PC-3 (cell line): ENCODE measurements around the gene GUCA2A. TPM values are rescaled to one million over a fixed set of nuclear protein-coding genes. Genes with fewer than 3 reads are reported as not detected.

ENCODE experiments used
- ATAC-seq: fragments of 200-7000 bp; cut with Tn5 transposase; 2 replicates; pipeline ENCODE4 v1.9.1; 2020; ENCODE audit warnings: mild to moderate bottlenecking, moderate library complexity
- BruUV-seq: library from RNA; stranded (reverse); fragments of 400-500 nt; replicated peaks from 2 replicates; lab custom pipeline; 2021; lab: Mats Ljungman, UMichigan
- CTCF ChIA-PET: fragments of 300-600 bp; sonication (Branson Sonifier 250); formaldehyde crosslinking; loops from one replicate; lab custom pipeline; 2022; ENCODE audit warnings: antibody characterized with exemption; lab: Charles Lee
- POLR2A ChIA-PET: fragments of 300-600 bp; sonication (Branson Sonifier 250); formaldehyde crosslinking; loops from one replicate; lab custom pipeline; 2022; ENCODE audit warnings: antibody characterized with exemption; ENCODE audit not compliant: unreplicated experiment; lab: Charles Lee
- DNase-seq: peaks from one replicate; pipeline ENCODE4 v3.0.0-alpha.2; 2015
- H2AFZ ChIP-seq: fragments of 300-600 bp; sonication (generic); 2 replicates; pipeline ENCODE4 v1.6.0; 2016; ENCODE audit warnings: antibody characterized with exemption, low read length
- H3F3A ChIP-seq: fragments of 300-600 bp; sonication (generic); one replicate; pipeline ENCODE4 v1.6.0; 2017; ENCODE audit warnings: antibody characterized with exemption, low read length, control low read depth, mild to moderate bottlenecking; ENCODE audit not compliant: unreplicated experiment
- H3K27ac ChIP-seq: fragments of 300-600 bp; sonication (generic); 2 replicates; pipeline ENCODE4 v1.5.1; 2016; ENCODE audit warnings: mild to moderate bottlenecking, low read length
- H3K27me3 ChIP-seq: fragments of 300-600 bp; sonication (generic); 2 replicates; pipeline ENCODE4 v1.6.1; 2016; ENCODE audit warnings: low read length, mixed read lengths
- H3K36me3 ChIP-seq: fragments of 300-600 bp; sonication (generic); 2 replicates; pipeline ENCODE4 v1.6.1; 2016; ENCODE audit warnings: low read depth, mixed run types, low read length, mixed read lengths
- H3K4me1 ChIP-seq: fragments of 300-600 bp; sonication (generic); 2 replicates; pipeline ENCODE4 v1.5.1; 2016; ENCODE audit warnings: low read length; ENCODE audit not compliant: insufficient read depth
- H3K4me2 ChIP-seq: fragments of 300-600 bp; sonication (generic); 2 replicates; pipeline ENCODE4 v1.6.0; 2016; ENCODE audit warnings: low read length
- H3K4me3 ChIP-seq: fragments of 300-600 bp; sonication (generic); 2 replicates; pipeline ENCODE4 v1.5.1; 2016; ENCODE audit warnings: mild to moderate bottlenecking, low read length, mixed read lengths
- H3K79me2 ChIP-seq: fragments of 300-600 bp; sonication (generic); 2 replicates; pipeline ENCODE4 v1.6.1; 2017; ENCODE audit warnings: low read length, mixed read lengths
- H3K9ac ChIP-seq: fragments of 300-600 bp; sonication (generic); 2 replicates; pipeline ENCODE4 v1.6.0; 2016; ENCODE audit warnings: mild to moderate bottlenecking, low read length
- H3K9me2 ChIP-seq: fragments of 300-600 bp; sonication (generic); replicated peaks from 2 replicates; pipeline ENCODE4 v1.6.1; 2016; ENCODE audit warnings: mixed run types, low read length, mixed read lengths
- H3K9me3 ChIP-seq: fragments of 300-600 bp; sonication (generic); 2 replicates; pipeline ENCODE4 v1.6.1; 2016; ENCODE audit warnings: low read length, mixed read lengths
- H4K20me1 ChIP-seq: fragments of 300-600 bp; sonication (generic); 2 replicates; pipeline ENCODE4 v1.6.1; 2016; ENCODE audit warnings: low read length, mixed read lengths
- EZH2 ChIP-seq: fragments of 300-600 bp; sonication (generic); IDR thresholded peaks from one replicate; pipeline ENCODE4 v1.6.1; 2017; ENCODE audit warnings: antibody characterized with exemption, mild to moderate bottlenecking, low read length; ENCODE audit not compliant: unreplicated experiment
- EZH2phosphoT487 ChIP-seq: fragments of 300-600 bp; sonication (generic); IDR thresholded peaks from 2 replicates; pipeline ENCODE4 v1.6.1; 2018; ENCODE audit warnings: mild to moderate bottlenecking, antibody characterized with exemption, low read length, borderline replicate concordance
- intact Hi-C: fragments of 100-400 bp; cut with micrococcal nuclease; formaldehyde crosslinking; loops from 2 replicates; pipeline ENCODE4 v1.9.0; 2023
- total RNA-seq: library from RNA; depleted of rRNA; stranded (reverse); fragments of >200 nt; gene quantifications from 2 replicates; pipeline ENCODE4 v1.2.3, GENCODE V29; 2014
- TF ChIP-seq, protein P1 (sequence below): fragments of 300-600 bp; sonication (generic); conservative IDR thresholded peaks from 2 replicates; pipeline ENCODE4 v1.5.1; 2017; ENCODE audit warnings: antibody characterized with exemption, low read depth, mild to moderate bottlenecking, low read length

GUCA2A gene
- total RNA-seq, 1 experiment from 2014 or later = not detected

DNA sequence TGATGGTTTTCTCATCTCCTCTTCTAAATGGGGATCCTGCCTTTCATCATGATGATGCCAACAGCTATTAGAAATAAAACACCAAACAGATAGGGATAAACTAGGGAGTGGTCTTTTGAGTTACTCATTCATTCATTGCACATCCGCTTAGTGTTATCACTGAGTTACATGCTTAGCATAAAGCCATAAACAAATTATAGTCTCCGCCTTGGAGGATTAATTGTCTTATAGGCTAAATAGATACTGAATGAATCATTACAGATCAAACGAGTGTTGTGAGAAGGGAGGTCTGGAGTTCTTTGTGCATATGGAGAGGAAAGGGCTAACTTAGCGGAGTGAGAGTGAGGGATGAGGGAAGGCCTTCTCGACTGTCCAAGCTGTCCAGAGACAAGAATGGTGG, 31.2 kb downstream of the GUCA2A start:
- H2AFZ ChIP-seq = no peak overlapping the region
- ChIA-PET POLR2A (no interaction called here), CTCF (no interaction called here)
- DNase-seq (no peak), ATAC-seq (no peak)
- H3K4me2 ChIP-seq = no peak overlapping the region
- intact Hi-C loops = no loop called here
- no peaks in the 10 kb centered on the region for H3K4me1 ChIP-seq
- H3K36me3 ChIP-seq = no peaks in the 10 kb centered on the region
- H3K27ac ChIP-seq = no peak overlapping the region
- BruUV-seq = no TSS peak
- no peaks in the 10 kb centered on the region for H4K20me1 ChIP-seq
- no peak overlapping the region for H3K4me3 ChIP-seq
- no peaks in the 10 kb centered on the region for H3K79me2 ChIP-seq
- no peak overlapping the region for H3K9ac ChIP-seq
- TF ChIP-seq EZH2phosphoT487 (no peak), EZH2 (no peak)
- TF ChIP-seq, protein P1, sequence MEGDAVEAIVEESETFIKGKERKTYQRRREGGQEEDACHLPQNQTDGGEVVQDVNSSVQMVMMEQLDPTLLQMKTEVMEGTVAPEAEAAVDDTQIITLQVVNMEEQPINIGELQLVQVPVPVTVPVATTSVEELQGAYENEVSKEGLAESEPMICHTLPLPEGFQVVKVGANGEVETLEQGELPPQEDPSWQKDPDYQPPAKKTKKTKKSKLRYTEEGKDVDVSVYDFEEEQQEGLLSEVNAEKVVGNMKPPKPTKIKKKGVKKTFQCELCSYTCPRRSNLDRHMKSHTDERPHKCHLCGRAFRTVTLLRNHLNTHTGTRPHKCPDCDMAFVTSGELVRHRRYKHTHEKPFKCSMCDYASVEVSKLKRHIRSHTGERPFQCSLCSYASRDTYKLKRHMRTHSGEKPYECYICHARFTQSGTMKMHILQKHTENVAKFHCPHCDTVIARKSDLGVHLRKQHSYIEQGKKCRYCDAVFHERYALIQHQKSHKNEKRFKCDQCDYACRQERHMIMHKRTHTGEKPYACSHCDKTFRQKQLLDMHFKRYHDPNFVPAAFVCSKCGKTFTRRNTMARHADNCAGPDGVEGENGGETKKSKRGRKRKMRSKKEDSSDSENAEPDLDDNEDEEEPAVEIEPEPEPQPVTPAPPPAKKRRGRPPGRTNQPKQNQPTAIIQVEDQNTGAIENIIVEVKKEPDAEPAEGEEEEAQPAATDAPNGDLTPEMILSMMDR = no peak
- H3K9me2 ChIP-seq = no peaks in the 10 kb centered on the region
- H3K27me3 ChIP-seq = no peaks in the 10 kb centered on the region
- no peaks in the 10 kb centered on the region for H3F3A ChIP-seq
- no peaks in the 10 kb centered on the region for H3K9me3 ChIP-seq

GRCh38 chr1:42130061-42130660, 34.4 kb downstream of the GUCA2A start:
- Histone ChIP-seq H3K27me3 (no peaks in the 10 kb centered on the region), H3K9ac (no peak overlapping the region), H3K79me2 (no peaks in the 10 kb centered on the region), H3K9me3 (no peaks in the 10 kb centered on the region), H3K36me3 (no peaks in the 10 kb centered on the region), H3K9me2 (no peaks in the 10 kb centered on the region), H4K20me1 (no peaks in the 10 kb centered on the region), H3K27ac (no peak overlapping the region), H2AFZ (no peak overlapping the region), H3K4me2 (no peak overlapping the region), H3F3A (no peaks in the 10 kb centered on the region), H3K4me1 (peaks cover 7% of the 10 kb centered on the region; the same call in 1 of the 2 replicates), H3K4me3 (no peak overlapping the region)
- no peak for DNase-seq
- TF ChIP-seq EZH2 (no peak), EZH2phosphoT487 (no peak)
- TF ChIP-seq, protein P1 = no peak
- intact Hi-C loops = no loop called here
- ATAC-seq = no peak
- BruUV-seq = no TSS peak
- ChIA-PET CTCF (no interaction called here), POLR2A (no interaction called here)

DNA sequence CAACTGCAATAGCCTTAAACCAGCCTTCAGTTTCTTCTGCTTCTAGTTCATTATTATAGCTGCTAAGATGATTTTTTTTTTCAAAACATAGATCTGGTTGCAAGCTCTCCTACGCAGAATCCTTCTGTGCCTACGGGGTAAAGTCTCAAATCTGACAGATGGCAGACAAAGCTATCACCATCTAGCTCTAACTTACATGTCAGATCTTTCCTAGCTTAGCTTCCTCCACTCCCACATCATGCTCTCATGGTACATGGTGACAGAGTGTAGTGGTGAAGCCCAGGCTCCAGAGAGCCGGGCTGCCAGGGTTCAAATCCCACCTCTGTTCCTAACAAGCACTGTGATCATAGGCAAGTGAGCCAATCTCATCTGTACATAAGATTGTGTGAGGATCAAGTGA, 35.6 kb downstream of the GUCA2A start:
- POLR2A ChIA-PET = no interaction called here
- no peak for DNase-seq
- no peak for TF ChIP-seq EZH2phosphoT487
- no peak for TF ChIP-seq EZH2
- TF ChIP-seq, protein P1 = no peak

More for the DNA sequence above, 35.6 kb downstream of the GUCA2A start:
- H3K4me2 ChIP-seq = no peak overlapping the region
- H3K4me1 ChIP-seq = peaks cover 7% of the 10 kb centered on the region; the same call in 1 of the 2 replicates
- H3K9ac ChIP-seq = no peak overlapping the region
- intact Hi-C loops = no loop called here
- CTCF ChIA-PET = no interaction called here
- H3K4me3 ChIP-seq = no peak overlapping the region
- no peaks in the 10 kb centered on the region for H3K9me2 ChIP-seq
- H3K36me3 ChIP-seq = no peaks in the 10 kb centered on the region
- no TSS peak for BruUV-seq
- H3K27ac ChIP-seq = no peak overlapping the region
- no peaks in the 10 kb centered on the region for H3K27me3 ChIP-seq
- H3K9me3 ChIP-seq = no peaks in the 10 kb centered on the region
- H3K79me2 ChIP-seq = no peaks in the 10 kb centered on the region
- H2AFZ ChIP-seq = no peak overlapping the region
- H3F3A ChIP-seq = no peaks in the 10 kb centered on the region
- no peaks in the 10 kb centered on the region for H4K20me1 ChIP-seq
- no peak for ATAC-seq
